ENCODE results near the gene CSRP1.

Gene CSRP1

DNA sequence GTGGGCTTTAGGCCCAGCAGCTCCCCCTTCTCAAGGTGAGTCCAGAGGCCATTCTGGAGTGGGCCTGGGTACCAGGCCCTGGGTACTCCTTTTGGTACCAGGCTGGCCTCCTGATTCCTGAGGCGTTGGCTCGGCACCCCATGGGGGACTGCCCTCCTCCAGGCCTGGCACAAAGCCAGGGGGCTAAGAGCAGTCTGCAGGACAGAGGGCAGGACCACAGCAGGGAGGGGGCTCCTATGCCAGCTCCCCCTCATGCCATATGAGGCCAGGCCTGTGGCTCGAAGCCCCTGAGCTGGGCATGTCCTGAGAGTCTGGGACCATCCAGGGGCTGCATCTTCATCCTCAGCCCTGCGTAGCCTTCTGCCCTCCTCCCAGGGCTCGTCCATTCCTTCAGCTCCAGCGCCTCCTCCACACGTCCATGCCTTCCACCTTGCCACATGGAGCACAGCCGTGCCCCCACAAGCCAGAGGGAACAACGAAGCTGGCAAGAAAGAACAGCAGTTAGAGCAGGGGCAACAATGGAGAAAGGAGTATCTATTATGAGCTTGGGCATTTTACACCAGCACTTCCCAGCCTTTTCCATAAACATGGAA lies 41.1 kb downstream of the CSRP1 start:
- no peak for ATAC-seq (ENCODE audit: low read depth)
- peaks cover 26% of the 10 kb centered on the region for H3K4me1 ChIP-seq (ENCODE audit: insufficient read depth, poor library complexity, severe bottlenecking)
- no peaks in the 10 kb centered on the region for H3K27me3 ChIP-seq (ENCODE audit: insufficient read depth, poor library complexity, severe bottlenecking)
- TF ChIP-seq, protein P1, sequence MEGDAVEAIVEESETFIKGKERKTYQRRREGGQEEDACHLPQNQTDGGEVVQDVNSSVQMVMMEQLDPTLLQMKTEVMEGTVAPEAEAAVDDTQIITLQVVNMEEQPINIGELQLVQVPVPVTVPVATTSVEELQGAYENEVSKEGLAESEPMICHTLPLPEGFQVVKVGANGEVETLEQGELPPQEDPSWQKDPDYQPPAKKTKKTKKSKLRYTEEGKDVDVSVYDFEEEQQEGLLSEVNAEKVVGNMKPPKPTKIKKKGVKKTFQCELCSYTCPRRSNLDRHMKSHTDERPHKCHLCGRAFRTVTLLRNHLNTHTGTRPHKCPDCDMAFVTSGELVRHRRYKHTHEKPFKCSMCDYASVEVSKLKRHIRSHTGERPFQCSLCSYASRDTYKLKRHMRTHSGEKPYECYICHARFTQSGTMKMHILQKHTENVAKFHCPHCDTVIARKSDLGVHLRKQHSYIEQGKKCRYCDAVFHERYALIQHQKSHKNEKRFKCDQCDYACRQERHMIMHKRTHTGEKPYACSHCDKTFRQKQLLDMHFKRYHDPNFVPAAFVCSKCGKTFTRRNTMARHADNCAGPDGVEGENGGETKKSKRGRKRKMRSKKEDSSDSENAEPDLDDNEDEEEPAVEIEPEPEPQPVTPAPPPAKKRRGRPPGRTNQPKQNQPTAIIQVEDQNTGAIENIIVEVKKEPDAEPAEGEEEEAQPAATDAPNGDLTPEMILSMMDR (IDR thresholded peaks at IDR 0.05; ENCODE audit: poor library complexity, severe bottlenecking), result no peak
- DNase-seq (ENCODE audit: low spot score), result no peak
- H3K36me3 ChIP-seq (ENCODE audit: low read depth), result peaks cover 36% of the 10 kb centered on the region
- no peak overlapping the region for H3K4me3 ChIP-seq (ENCODE audit: severe bottlenecking)
- H3K9me3 ChIP-seq (ENCODE audit: severe bottlenecking), result no peaks in the 10 kb centered on the region
- peak overlapping the region; percentile 97 for H3K27ac ChIP-seq (ENCODE audit: poor library complexity, severe bottlenecking)

DNA sequence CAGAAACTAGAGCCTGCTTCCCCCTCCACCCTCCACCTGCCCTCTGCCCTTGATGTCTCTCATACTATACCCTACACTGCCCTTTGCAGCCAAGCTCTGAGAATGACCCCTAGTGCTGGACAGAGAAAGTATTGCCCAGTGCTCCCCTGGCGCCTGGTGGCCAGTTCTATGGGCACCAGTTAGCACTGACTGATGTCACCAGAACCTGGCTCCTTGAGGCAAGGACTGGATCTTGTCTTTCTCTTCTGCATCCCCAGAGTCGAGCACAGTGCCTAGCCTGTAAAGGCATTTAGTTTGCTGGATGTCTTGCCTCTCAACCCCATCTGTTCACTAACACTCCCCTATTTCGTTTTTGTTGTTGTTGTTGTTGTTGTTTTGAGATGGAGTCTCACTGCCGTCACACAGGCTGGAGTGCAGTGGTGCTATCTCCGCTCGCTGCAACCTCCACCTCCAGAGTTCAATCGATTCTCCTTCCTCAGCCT lies 43.8 kb downstream of the CSRP1 start:
- no peak for DNase-seq (ENCODE audit: low spot score)
- TF ChIP-seq, protein P1 (IDR thresholded peaks at IDR 0.05; ENCODE audit: poor library complexity, severe bottlenecking), result peak; percentile 30
- no peak for ATAC-seq (ENCODE audit: low read depth)
- Histone ChIP-seq H3K27ac (ENCODE audit: poor library complexity, severe bottlenecking) (peak overlapping the region; percentile 97), H3K9me3 (ENCODE audit: severe bottlenecking) (no peaks in the 10 kb centered on the region), H3K4me3 (ENCODE audit: severe bottlenecking) (no peak overlapping the region), H3K27me3 (ENCODE audit: insufficient read depth, poor library complexity, severe bottlenecking) (no peaks in the 10 kb centered on the region), H3K36me3 (ENCODE audit: low read depth) (peaks cover 36% of the 10 kb centered on the region), H3K4me1 (ENCODE audit: insufficient read depth, poor library complexity, severe bottlenecking) (peaks cover 38% of the 10 kb centered on the region)

DNA sequence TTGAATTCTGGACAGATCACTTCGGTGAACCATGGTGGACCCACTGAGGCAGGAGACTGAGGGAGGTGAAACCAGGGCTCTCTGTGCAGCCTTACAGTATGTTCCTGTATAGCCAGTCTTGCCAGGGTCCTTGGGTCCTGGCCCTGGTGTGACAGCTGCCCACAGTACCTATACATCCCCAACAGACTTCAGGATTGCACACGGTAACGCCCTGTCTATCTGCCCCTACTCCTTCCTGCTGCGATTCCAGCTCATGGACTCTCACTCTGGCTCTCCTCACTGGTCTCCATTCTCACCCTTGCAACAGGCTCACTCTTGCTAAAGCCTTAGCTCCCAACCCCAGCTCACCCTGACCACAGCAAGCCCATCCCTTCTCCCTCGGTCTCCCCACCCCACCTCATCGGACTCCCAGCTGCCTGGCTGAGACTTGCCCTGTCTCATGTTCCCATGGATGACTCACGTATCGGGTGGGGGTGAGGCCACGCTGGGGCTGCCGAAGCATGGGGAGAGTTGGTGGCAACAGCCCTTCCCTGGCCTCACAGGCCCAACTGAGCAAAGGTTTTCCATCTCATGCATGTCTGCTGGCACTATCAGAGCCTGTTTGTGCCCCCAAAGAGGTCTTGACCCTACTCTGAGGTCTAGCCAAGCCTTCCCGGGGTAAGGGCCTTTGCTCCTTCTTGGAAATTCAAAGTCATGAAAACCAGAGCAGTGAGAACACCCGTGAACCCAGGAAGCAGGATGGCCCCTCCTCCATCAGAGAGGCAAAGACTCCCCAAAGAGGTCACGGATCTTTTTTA lies 45.1 kb downstream of the CSRP1 start:
- Histone ChIP-seq H3K27me3 (ENCODE audit: insufficient read depth, poor library complexity, severe bottlenecking) (no peaks in the 10 kb centered on the region), H3K4me1 (ENCODE audit: insufficient read depth, poor library complexity, severe bottlenecking) (peaks cover 42% of the 10 kb centered on the region), H3K36me3 (ENCODE audit: low read depth) (peaks cover 27% of the 10 kb centered on the region), H3K9me3 (ENCODE audit: severe bottlenecking) (no peaks in the 10 kb centered on the region), H3K27ac (ENCODE audit: poor library complexity, severe bottlenecking) (peak overlapping the region; percentile 97), H3K4me3 (ENCODE audit: severe bottlenecking) (no peak overlapping the region)
- peak; percentile 77 for ATAC-seq (ENCODE audit: low read depth)
- TF ChIP-seq, protein P1 (IDR thresholded peaks at IDR 0.05; ENCODE audit: poor library complexity, severe bottlenecking), result no peak
- DNase-seq (ENCODE audit: low spot score), result peak; percentile 98

DNA sequence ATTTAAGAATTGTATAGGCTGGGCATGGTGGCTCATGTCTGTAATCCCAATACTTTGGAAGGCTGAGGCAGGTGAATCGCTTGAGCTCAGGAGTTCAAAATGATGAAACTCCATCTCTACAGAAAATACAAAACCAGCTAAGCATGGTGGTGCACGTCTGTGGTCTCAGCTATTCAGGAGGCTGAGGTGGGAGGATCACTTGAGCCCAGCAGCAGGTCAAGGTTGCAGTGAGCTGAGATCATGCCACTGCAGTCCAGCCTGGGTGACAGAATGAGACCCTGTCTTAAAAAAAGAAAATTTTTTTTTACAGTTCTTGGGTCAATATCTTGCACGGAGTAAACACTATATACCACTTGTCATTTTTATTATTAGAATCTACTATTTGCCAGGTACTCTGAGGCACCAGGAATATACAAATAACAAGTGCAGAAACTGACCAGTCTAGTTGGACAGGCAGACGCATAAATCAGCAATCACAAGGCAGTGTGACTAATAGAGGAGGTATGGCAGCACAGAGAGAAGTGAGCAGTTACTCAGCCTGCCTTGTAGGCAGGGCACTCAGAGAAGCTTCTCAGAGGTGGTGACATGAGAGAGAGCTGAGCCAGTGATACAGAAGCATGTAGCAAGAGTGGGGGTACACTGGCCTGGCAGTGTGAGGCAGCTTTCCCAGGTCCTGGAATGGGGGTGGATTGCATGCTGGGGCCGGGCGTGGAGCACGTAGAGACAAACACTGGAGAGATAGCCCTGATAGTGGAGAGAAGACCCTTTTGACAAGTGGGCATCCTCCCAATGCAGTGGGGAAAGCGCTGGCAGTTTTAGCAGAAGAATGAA lies 45.9 kb downstream of the CSRP1 start:
- H3K36me3 ChIP-seq (ENCODE audit: low read depth), result peaks cover 21% of the 10 kb centered on the region
- H3K4me1 ChIP-seq (ENCODE audit: insufficient read depth, poor library complexity, severe bottlenecking), result peaks cover 46% of the 10 kb centered on the region
- no peaks in the 10 kb centered on the region for H3K27me3 ChIP-seq (ENCODE audit: insufficient read depth, poor library complexity, severe bottlenecking)
- H3K9me3 ChIP-seq (ENCODE audit: severe bottlenecking), result no peaks in the 10 kb centered on the region
- ATAC-seq (ENCODE audit: low read depth) (peak; percentile 83), DNase-seq (ENCODE audit: low spot score) (peak; percentile 86)
- peak overlapping the region; percentile 97 for H3K27ac ChIP-seq (ENCODE audit: poor library complexity, severe bottlenecking)
- TF ChIP-seq, protein P1 (IDR thresholded peaks at IDR 0.05; ENCODE audit: poor library complexity, severe bottlenecking), result no peak
- H3K4me3 ChIP-seq (ENCODE audit: severe bottlenecking), result no peak overlapping the region
